Measurements from ENCODE around the gene TBC1D8B.

The TBC1D8B gene

DNA sequence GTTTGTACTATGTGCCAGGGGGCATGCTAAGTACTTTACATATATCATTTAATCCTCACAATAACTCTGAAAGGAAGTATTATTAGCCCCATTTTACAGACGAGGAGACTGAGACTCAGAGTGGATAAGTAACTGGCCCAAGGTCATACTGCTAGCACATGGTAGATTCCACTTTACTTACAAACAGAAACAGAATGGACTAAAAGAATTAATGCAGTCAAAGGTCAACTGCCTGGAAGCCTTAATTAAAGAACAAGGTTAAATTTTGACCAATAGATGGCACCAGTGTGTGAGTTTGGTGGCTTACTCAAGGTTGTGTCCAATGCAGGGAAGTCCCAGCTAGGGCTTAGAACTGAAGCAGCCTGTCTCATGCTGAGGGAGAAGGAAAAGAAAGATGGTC, 96.0 kb downstream of the TBC1D8B start:
- no peak for DNase-seq (ENCODE audit: low read depth)

DNA sequence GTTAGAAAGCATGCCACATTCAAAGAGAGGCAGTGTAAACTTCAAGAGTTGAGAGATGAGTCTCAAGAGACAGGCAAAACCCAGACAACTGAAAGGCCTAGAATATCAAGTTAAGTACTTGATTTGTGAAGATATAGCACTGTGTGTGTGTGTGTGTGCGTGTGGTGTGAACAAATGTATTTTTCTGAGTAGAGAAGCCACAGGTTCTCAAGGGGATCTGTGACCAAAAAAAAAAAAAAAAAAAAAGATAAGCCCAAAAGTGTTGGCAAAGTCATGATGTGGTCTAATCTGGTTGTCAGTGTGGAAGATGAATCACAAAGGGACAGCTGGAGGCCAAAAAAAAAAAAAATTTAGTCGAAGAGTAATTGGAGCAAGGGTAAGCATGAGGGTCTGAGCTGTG, 96.8 kb downstream of the TBC1D8B start:
- DNase-seq (ENCODE audit: low read depth), result no peak

DNA sequence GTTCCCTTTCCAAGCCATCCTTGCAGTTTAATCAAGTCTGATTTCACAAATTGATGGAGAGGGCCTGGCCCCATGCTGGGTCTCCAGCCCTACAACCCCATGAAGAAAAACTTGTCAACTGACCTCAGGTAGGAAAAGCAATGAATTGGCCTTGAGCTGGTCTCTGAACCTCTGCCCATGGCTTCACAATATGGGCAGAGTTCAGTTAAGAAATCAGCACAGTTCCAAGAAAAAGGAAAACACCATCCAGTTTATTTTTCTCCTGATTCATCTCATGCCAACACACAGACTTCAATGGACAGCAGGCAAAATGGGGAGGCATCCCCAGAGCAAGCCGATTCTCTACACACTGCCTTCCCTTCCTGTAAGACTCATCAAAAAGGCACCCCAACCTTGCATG, 97.4 kb downstream of the TBC1D8B start:
- DNase-seq (ENCODE audit: low read depth), result no peak

DNA sequence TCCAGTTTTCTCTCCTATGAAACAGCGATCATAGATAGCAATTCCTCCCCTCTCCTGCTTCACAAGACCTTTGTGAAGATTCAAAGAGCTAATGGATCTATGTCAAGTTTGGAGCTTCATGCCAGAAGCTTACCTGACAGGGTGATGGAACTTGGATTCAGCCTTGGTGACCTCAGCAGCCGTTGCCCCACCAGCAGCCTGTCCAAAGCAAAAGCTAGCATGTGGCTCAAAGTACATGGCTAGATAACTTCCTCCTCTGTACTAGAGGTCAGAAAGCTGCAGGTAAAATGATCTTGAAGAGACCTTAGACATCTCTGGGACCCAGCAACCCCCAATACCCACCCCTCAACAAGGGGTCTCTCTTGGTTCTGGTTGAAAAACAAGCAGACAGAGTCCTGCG, 98.9 kb downstream of the TBC1D8B start:
- no peak for DNase-seq (ENCODE audit: low read depth)

DNA sequence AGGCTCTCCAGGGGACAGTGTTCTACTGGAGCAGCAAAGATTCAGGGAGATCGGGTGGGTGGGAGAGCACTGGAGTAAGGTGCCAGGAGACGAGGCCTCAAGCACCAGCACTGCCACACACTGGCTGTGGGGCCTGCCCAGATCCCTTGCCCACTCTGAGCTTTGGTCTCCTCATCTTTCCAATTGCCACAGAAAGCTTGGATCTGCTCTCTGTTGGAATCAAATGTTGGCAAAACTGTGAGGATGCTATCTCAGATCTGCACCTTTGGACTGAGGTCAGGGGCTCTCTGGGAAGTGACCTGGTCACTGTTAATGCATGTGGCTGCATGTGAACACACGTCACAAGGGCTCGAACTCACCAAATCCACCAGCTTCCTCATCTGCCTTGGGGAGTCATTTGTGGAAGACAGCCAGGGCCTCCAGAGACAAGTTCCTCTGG, 99.3 kb downstream of the TBC1D8B start:
- DNase-seq (ENCODE audit: low read depth), result no peak

DNA sequence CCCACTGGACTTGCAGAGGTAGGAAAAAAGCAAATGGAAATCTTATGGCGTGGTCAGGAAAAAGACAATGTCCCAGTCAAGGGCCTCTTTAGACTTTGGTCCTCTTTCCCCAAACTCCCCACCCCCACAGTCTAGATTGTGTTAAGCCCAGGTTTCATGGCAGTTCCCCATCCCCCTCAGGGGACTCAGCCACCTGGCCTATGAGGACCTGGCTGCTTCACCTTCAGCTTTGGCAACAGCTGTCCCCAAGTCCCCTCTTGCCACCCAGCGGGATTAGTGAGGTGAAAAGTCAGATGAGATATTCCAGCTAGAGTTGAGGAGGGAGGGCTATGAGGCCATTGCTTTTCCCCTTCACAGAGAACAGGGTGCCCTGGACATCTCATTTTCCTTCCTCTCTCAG, 100.2 kb downstream of the TBC1D8B start:
- DNase-seq (ENCODE audit: low read depth), result no peak

DNA sequence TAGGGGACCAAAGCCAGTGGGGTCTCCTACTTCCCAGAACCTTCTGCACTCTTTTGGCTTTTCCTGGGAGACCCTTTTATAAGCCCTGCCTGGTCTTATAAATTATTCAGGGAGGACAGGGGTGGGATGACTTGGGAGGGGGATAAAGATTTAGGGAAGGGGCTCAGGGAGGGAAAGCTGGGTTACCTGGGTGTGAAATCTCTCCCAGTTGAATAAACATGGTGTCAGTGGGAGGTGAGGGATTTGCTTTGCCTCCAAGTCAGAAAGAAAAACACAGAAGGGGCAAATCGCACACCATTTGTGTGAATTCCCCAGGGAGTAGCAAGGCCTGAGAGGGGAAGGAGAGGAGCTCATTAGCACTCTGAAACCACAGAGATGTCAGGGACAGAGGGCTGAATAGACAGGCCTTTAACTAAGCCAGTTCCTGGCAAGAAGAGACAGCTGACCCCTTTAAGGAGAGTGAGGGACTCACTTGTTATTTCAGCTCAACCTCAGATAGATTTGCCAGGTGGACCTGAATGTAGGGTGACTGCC, 100.9 kb downstream of the TBC1D8B start, which contains the start of gene RIPPLY1:
Gene RIPPLY1 (minus strand): TSS at position 51 of the 534 bp plus-strand sequence. CDS start 54 bp downstream, outside the sequence.
- DNase-seq (ENCODE audit: low read depth), result no peak

DNA sequence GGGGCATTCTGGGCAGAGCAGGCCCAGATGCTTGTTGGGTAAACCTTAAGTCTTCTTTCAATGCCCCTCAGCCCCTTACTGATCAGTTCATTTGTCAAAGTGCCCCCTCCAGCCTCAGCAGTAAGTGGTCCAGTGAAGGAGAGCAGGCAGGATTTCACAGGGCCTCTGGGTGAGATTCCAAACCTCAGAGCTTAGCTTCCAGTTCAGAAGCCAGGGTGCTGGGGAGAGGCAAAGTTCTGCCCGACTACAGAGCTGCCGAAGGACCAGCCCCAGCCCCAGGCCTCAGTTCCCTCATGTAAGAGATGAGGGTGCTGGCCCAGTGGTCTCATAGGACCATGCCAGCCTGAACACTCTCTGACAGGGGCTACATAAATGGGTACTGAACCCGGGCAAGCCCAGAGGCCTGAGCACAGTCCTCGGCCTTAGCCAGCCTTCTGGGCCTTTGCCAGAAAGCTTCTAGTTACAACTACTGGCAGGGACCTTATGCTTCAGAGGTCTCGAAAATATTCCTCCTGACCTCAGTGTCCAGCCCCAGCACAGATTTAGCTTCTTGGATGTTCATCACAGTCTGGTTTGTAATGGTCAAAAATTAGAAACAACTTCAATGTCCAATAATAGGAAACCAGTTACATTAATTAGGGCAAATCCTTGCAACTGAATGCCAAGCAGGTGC, 101.5 kb downstream of the TBC1D8B start:
- DNase-seq (ENCODE audit: low read depth), result no peak

DNA sequence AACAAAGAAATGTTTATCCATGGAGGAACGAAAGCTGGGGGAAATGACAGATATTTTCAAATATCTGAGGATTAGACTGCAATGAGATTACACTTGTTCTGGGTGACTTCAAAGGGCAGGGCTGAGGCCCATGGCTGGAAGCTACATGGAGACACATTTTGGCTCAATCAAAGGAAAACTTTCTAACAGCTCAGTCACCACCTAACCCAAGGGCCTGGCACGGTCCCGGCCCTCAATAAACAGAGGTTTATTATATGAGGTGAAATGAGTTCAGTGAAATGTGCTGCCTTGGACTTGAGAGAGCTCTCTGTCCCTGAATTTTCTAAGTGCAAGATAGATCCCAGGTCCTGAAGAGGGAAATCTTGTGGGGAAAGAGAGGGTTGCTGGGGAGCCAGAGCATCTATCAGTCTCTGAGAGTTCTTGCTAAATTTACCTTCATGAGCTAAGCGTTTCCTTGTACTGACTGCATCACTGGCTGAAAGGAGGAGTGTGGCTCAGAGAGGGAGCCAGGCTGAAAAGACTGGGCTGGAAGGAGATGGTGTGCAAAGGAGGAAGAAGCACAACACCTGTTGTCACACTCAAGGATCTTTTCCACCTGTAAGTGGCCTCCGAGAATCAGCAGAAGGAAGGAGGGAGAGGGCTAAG, 102.7 kb downstream of the TBC1D8B start:
- DNase-seq (ENCODE audit: low read depth), result no peak

DNA sequence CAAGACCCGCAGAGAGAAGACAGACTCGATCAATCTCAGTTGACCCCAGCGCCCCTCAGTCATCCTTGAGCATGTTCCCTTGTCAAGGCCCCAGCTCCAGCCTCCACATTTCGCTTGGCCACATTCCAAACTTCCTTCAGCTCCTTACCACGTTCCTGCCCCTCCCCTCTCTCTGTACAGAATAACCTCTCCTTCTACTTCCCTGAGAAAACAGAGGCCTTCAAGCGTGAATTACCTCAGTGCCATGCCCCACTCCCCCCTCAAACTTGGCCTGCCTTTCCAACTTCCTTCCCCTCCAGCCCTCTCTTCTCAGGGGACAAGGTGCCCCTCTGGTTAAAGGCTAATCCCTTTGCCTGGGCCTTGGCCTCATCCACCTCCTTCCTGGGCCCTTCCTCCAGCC, 103.9 kb downstream of the TBC1D8B start:
- DNase-seq (ENCODE audit: low read depth), result no peak

DNA sequence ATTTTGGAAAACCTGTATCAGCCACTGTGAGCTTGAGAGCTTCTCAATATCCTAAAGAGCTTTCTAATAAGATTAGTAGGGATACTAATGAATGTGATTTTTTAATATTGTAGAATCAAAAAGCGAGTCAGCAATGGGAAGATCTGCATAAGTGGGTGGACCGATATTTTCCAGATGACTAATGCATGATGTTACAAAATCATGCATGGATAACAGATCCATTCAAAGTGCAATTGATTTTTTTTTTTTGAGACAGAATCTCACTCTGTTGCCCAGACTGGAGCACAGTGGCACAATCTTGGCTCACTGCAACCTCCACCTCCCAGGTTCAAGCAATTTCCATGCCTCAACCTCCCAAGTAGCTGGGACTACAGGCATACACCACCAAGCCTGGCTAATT, 110.4 kb downstream of the TBC1D8B start:
- no peak for DNase-seq (ENCODE audit: low read depth)

DNA sequence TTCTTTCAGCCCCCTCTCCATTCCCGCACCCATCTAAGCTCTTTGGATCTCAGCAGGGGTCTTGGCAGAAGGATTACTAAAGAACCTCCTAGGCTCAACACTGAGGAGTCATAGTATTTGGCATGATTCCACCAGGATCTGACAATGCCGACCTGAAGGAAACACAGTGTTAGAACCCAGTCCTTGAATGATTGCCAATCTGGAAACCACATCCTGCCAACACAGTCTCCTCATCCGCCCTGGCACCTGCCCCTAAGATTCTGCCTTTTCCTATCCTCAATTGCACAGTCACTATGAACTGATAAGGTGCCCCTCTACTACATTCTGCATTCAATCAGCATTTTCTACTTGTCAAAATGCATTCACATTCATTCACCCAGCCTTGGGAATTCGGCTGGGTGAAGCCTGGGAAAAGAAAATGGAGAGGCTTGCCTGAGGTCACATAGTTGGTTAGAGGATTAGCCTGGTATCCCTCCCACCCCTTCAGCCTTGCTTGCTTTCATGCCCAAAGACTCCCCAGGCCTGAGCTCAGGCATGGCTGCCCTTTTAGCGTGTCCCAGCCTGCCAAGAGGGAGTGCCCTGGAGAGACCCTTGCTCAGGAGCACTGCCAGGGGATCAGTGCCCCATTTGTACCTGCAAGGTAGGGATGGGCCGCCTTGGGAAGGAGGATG, 115.5 kb downstream of the TBC1D8B start:
- DNase-seq (ENCODE audit: low read depth), result no peak

DNA sequence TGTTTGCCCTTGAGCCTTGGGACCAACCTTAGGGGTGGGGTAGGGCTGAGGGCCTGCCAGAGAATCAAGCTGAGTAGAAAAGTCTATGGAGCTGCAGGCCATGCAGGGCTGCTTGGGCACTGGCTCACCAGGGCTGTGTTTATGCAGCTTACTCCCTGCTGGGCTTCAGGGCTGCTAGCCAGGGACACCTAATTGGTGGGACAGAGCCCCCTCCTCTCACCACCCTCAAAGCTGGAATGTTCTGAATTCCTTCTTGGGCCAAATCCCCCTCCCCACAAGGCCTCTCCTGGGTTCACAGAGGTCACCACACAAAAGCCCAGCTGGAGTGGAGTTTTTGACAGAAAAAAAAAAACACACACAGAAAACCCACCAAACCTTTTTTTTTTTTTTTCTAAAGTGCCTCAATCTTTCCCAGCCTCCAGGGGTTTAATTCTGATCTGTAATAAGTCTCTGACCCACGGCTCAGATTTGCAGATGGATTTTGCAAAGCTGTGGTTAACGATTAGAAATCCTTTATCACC, 117.5 kb downstream of the TBC1D8B start, which contains the start of gene CLDN2:
Gene CLDN2 (plus strand): TSS at position 471 of the 521 bp plus-strand sequence. CDS start 7,827 bp downstream, outside the sequence.
- DNase-seq (ENCODE audit: low read depth), result no peak

DNA sequence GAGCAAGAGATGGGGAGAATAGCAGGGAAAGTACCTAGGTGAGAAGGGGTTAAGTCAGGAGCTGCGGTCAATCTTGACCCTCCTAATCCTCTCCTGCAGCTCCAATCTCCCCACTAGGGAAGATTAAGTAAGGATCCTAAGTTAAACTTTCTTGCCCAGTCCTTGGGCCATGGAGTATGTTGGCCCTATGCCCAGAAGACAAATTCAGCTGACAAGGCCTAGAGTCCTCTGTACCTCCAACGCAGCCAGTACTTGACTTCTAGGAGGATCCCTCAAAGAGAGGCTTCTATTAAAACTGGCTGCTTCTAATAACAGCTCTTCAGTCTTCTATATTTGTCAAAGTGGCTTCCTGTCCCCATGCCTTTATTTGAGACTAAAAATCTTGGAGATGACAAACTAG, 119.2 kb downstream of the TBC1D8B start:
- DNase-seq (ENCODE audit: low read depth), result no peak
